ENCODE data around the gene TBC1D10A.

Gene TBC1D10A

GRCh38 chr22:30306627-30307011, 20.1 kb downstream of the TBC1D10A start (continued):
- TF ChIP-seq ZNF148 (tag by site-specific recombination; IDR thresholded peaks at IDR 0.05; ENCODE audit: borderline replicate concordance) (no peak), REST (tag by site-specific recombination; IDR thresholded peaks at IDR 0.05) (no peak)

GRCh38 chr22:30305906-30306626, 20.7 kb downstream of the TBC1D10A start:
- no peak overlapping the region for H3K4me3 ChIP-seq (ENCODE audit: low read depth, low read length)
- TF ChIP-seq ZBTB20 (tag by site-specific recombination; IDR thresholded peaks at IDR 0.05) (no peak), SCRT2 (tag by site-specific recombination; IDR thresholded peaks at IDR 0.05) (peak; percentile 57; the same call in 1 of the 2 replicates), ZNF169 (tag by site-specific recombination; IDR thresholded peaks at IDR 0.05) (no peak), PRDM4 (tag by site-specific recombination; IDR thresholded peaks at IDR 0.05) (peak; percentile 83), HOXC10 (CRISPR knock-in tag; IDR thresholded peaks at IDR 0.05) (no peak), ZNF449 (tag by site-specific recombination; IDR thresholded peaks at IDR 0.05) (no peak), ZNF701 (tag by site-specific recombination; IDR thresholded peaks at IDR 0.05) (no peak)
- peaks cover 0 to 34% of the 10 kb centered on the region in 2 experiments; a peak in 1 of 3 replicates for H3K36me3 ChIP-seq (ENCODE audit: control insufficient read depth in 2 of 2, insufficient read depth in 1 of 2, low read length in 2 of 2)
- no peaks in the 10 kb centered on the region for H3K4me1 ChIP-seq (ENCODE audit: control insufficient read depth, insufficient read depth, low read length)
- CTCF ChIA-PET = interaction anchor here (0.6 to 1.4 kb wide), 3 partner anchors 9 to 32 kb away, joined by 3 to 5 read pairs (median 3); no protein-coding TSS in a partner anchor
- H3K27ac ChIP-seq (ENCODE audit: extremely low read depth, low read depth, low read length) = no peak overlapping the region
- H3K9me3 ChIP-seq (ENCODE audit: control insufficient read depth, insufficient read depth, low read depth, low read length) = no peaks in the 10 kb centered on the region
- POLR2A ChIA-PET = no interaction called here

GRCh38 chr22:30305519-30305905, 21.2 kb downstream of the TBC1D10A start:
- TF ChIP-seq PATZ1 (tag by site-specific recombination; IDR thresholded peaks at IDR 0.05) (no peak), ZNF341 (tag by site-specific recombination; IDR thresholded peaks at IDR 0.05; ENCODE audit: low read depth) (peak; percentile 55)
- ChIA-PET POLR2A (no interaction called here), CTCF (interaction anchor here (0.6 kb wide), 1 partner anchor 32 kb away, joined by 3 read pairs; no protein-coding TSS in a partner anchor)
- Histone ChIP-seq H3K9me3 (ENCODE audit: control insufficient read depth, insufficient read depth, low read depth, low read length) (no peaks in the 10 kb centered on the region), H3K4me3 (ENCODE audit: low read depth, low read length) (no peak overlapping the region), H3K4me1 (ENCODE audit: control insufficient read depth, insufficient read depth, low read length) (no peaks in the 10 kb centered on the region), H3K36me3 (ENCODE audit: control insufficient read depth in 2 of 2, insufficient read depth in 1 of 2, low read length in 2 of 2) (peaks cover 0 to 39% of the 10 kb centered on the region in 2 experiments; a peak in 1 of 3 replicates), H3K27ac (ENCODE audit: extremely low read depth, low read depth, low read length) (no peak overlapping the region)
